ENCODE data around the gene TTN.

The TTN gene

DNA sequence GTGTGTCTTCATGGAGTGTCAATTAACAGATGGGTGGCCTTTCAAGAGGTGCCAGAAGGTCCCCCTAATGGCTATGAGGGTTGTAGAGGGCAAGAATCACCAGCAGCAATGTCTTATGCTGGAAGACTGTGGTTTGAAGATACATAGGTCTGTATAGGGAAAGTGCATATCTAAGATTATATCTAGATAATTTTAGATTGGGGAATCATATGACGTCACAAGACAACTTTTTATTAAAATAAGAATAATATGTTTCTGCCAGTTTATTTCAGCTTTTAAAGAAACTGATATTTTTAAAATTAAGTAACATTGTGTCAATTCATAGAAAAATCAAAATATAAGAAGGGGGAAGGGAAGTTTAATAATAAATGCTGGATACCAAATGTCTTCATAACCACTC, 162.3 kb downstream of the TTN start:
- ATAC-seq: no peak
- TF ChIP-seq OSR1 (CRISPR knock-in tag; IDR thresholded peaks at IDR 0.05): no peak
- no peak for TF ChIP-seq ARNTL (CRISPR knock-in tag; IDR thresholded peaks at IDR 0.05; ENCODE audit: borderline replicate concordance, low read depth)
- TF ChIP-seq, protein P1, sequence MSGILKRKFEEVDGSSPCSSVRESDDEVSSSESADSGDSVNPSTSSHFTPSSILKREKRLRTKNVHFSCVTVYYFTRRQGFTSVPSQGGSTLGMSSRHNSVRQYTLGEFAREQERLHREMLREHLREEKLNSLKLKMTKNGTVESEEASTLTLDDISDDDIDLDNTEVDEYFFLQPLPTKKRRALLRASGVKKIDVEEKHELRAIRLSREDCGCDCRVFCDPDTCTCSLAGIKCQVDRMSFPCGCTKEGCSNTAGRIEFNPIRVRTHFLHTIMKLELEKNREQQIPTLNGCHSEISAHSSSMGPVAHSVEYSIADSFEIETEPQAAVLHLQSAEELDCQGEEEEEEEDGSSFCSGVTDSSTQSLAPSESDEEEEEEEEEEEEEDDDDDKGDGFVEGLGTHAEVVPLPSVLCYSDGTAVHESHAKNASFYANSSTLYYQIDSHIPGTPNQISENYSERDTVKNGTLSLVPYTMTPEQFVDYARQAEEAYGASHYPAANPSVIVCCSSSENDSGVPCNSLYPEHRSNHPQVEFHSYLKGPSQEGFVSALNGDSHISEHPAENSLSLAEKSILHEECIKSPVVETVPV (CRISPR knock-in tag; IDR thresholded peaks at IDR 0.05): no peak
- no peak for TF ChIP-seq TCF4 (CRISPR knock-in tag; IDR thresholded peaks at IDR 0.05; ENCODE audit: borderline replicate concordance)
- TF ChIP-seq BACH2 (CRISPR knock-in tag; IDR thresholded peaks at IDR 0.05; ENCODE audit: borderline replicate concordance): no peak
- TF ChIP-seq ZNF70 (CRISPR knock-in tag; IDR thresholded peaks at IDR 0.05): no peak
- TF ChIP-seq ZFP3 (CRISPR knock-in tag; IDR thresholded peaks at IDR 0.05): no peak

DNA sequence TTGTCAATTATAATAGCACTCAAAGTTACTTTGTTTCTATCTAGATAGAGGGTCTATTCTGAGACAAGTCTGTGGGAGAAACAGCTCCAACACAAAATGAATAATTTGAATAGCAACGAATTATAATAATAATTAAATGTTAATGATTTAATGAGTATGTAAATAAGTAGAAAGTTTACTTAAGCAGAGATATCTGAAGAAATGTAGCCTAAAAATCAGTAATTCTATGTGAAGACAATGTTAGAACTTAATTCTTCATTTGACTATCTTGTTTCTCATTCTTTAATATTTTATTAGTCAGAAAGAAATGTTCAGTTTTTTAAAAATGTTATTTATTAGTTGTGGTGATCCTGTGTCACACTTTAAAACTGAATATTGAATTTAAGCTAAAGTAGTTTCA, 165.7 kb downstream of the TTN start:
- ATAC-seq: no peak
- no peak for TF ChIP-seq ISL1 (CRISPR knock-in tag; IDR thresholded peaks at IDR 0.05)

DNA sequence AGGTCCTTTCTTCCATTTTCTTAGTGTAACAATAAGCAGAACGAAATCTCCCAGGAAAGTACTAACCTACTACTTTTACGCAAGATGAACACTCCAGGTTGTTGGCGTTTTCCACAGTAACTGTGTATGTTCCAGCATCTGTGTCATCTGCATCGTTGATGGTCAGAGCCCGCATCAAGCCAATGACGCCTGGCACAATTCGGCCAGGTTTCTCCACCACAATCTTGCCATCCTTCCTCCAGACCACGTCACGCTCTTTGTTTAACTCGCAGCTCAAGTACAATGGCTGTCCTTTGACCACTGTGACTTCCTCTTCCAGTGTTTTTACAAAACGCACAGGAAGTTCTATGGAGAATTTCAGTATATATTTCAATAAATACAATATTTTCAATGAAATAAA, 171.3 kb downstream of the TTN start:
- no peak for ATAC-seq
- no peak for TF ChIP-seq BACH2 (CRISPR knock-in tag; IDR thresholded peaks at IDR 0.05; ENCODE audit: borderline replicate concordance)
- no peak for TF ChIP-seq OSR1 (CRISPR knock-in tag; IDR thresholded peaks at IDR 0.05)
- TF ChIP-seq ZFP3 (CRISPR knock-in tag; IDR thresholded peaks at IDR 0.05): no peak
- no peak for TF ChIP-seq ZC3H10 (CRISPR knock-in tag; IDR thresholded peaks at IDR 0.05)

DNA sequence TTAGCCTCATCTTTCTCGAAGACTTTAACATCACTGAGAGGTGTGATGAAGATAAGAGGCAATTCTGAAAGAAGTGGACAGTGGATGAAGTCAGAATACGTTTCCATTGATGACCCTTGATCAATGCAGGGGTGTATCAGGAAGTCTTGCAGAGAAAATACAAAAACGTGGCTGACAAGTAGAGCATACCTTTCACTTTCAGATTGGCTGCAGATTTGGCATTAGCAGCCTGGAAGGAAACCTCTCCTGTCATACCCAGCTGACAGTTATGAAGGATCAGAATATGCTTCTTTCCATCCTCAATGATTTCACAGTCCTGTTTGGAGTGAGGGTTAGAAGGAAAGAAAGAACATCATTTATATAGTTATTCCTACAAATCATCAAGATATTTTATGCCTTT, 174.5 kb downstream of the TTN start:
- no peak for TF ChIP-seq OSR1 (CRISPR knock-in tag; IDR thresholded peaks at IDR 0.05)
- TF ChIP-seq, protein P1 (CRISPR knock-in tag; IDR thresholded peaks at IDR 0.05): no peak
- no peak for TF ChIP-seq BACH2 (CRISPR knock-in tag; IDR thresholded peaks at IDR 0.05; ENCODE audit: borderline replicate concordance)
- no peak for TF ChIP-seq GLIS3 (CRISPR knock-in tag; IDR thresholded peaks at IDR 0.05)
- TF ChIP-seq ZNF565 (CRISPR knock-in tag; conservative IDR thresholded peaks at IDR 0.05; ENCODE audit: low read depth): no peak
- TF ChIP-seq ISL1 (CRISPR knock-in tag; IDR thresholded peaks at IDR 0.05): no peak
- no peak for TF ChIP-seq ESRRG (CRISPR knock-in tag; IDR thresholded peaks at IDR 0.05)
- TF ChIP-seq CSDC2 (CRISPR knock-in tag; IDR thresholded peaks at IDR 0.05): no peak
- TF ChIP-seq ZC3H10 (CRISPR knock-in tag; IDR thresholded peaks at IDR 0.05): no peak
- TF ChIP-seq, protein P2, sequence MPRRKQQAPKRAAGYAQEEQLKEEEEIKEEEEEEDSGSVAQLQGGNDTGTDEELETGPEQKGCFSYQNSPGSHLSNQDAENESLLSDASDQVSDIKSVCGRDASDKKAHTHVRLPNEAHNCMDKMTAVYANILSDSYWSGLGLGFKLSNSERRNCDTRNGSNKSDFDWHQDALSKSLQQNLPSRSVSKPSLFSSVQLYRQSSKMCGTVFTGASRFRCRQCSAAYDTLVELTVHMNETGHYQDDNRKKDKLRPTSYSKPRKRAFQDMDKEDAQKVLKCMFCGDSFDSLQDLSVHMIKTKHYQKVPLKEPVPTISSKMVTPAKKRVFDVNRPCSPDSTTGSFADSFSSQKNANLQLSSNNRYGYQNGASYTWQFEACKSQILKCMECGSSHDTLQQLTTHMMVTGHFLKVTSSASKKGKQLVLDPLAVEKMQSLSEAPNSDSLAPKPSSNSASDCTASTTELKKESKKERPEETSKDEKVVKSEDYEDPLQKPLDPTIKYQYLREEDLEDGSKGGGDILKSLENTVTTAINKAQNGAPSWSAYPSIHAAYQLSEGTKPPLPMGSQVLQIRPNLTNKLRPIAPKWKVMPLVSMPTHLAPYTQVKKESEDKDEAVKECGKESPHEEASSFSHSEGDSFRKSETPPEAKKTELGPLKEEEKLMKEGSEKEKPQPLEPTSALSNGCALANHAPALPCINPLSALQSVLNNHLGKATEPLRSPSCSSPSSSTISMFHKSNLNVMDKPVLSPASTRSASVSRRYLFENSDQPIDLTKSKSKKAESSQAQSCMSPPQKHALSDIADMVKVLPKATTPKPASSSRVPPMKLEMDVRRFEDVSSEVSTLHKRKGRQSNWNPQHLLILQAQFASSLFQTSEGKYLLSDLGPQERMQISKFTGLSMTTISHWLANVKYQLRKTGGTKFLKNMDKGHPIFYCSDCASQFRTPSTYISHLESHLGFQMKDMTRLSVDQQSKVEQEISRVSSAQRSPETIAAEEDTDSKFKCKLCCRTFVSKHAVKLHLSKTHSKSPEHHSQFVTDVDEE (CRISPR knock-in tag; IDR thresholded peaks at IDR 0.05): no peak
- TF ChIP-seq TCF4 (CRISPR knock-in tag; IDR thresholded peaks at IDR 0.05; ENCODE audit: borderline replicate concordance): no peak
- TF ChIP-seq TOX (CRISPR knock-in tag; IDR thresholded peaks at IDR 0.05; ENCODE audit: borderline replicate concordance): no peak
- no peak for TF ChIP-seq ARNTL (CRISPR knock-in tag; IDR thresholded peaks at IDR 0.05; ENCODE audit: borderline replicate concordance, low read depth)
- TF ChIP-seq, protein P3, sequence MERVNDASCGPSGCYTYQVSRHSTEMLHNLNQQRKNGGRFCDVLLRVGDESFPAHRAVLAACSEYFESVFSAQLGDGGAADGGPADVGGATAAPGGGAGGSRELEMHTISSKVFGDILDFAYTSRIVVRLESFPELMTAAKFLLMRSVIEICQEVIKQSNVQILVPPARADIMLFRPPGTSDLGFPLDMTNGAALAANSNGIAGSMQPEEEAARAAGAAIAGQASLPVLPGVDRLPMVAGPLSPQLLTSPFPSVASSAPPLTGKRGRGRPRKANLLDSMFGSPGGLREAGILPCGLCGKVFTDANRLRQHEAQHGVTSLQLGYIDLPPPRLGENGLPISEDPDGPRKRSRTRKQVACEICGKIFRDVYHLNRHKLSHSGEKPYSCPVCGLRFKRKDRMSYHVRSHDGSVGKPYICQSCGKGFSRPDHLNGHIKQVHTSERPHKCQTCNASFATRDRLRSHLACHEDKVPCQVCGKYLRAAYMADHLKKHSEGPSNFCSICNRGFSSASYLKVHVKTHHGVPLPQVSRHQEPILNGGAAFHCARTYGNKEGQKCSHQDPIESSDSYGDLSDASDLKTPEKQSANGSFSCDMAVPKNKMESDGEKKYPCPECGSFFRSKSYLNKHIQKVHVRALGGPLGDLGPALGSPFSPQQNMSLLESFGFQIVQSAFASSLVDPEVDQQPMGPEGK (CRISPR knock-in tag; IDR thresholded peaks at IDR 0.05; ENCODE audit: borderline replicate concordance): no peak
- no peak for TF ChIP-seq ZFP30 (CRISPR knock-in tag; IDR thresholded peaks at IDR 0.05)
- TF ChIP-seq PPARA (CRISPR knock-in tag; IDR thresholded peaks at IDR 0.05; ENCODE audit: borderline replicate concordance): no peak
- TF ChIP-seq ZFP3 (CRISPR knock-in tag; IDR thresholded peaks at IDR 0.05): no peak
- no peak for ATAC-seq

DNA sequence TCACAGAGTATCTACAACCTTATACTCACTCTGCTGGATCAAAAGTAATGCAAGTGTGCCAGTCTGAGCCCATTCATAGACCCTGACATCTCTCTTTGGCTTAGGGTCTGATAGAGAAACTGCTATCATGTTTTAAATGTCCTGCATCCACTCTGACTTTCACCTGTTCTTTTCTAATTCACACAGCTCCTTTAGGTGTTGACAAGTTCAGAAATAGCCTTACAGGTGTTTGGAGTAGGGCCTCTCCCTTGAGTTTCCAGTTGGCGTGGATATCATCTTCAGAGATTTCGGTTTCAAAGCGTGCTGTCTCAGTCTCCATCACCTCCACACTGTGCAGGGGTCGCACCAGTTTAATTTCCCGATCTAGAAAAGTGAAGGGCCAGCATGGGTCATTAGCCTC, 176.6 kb downstream of the TTN start:
- ATAC-seq: no peak
- TF ChIP-seq ZFP3 (CRISPR knock-in tag; IDR thresholded peaks at IDR 0.05): no peak
- no peak for TF ChIP-seq ISL1 (CRISPR knock-in tag; IDR thresholded peaks at IDR 0.05)
- TF ChIP-seq RARB (CRISPR knock-in tag; IDR thresholded peaks at IDR 0.05): no peak
- no peak for TF ChIP-seq ESRRG (CRISPR knock-in tag; IDR thresholded peaks at IDR 0.05)
- TF ChIP-seq GLIS3 (CRISPR knock-in tag; IDR thresholded peaks at IDR 0.05): no peak
- no peak for TF ChIP-seq ZNF70 (CRISPR knock-in tag; IDR thresholded peaks at IDR 0.05)
- no peak for TF ChIP-seq ZFP30 (CRISPR knock-in tag; IDR thresholded peaks at IDR 0.05)
- TF ChIP-seq BACH2 (CRISPR knock-in tag; IDR thresholded peaks at IDR 0.05; ENCODE audit: borderline replicate concordance): no peak
- TF ChIP-seq, protein P4, sequence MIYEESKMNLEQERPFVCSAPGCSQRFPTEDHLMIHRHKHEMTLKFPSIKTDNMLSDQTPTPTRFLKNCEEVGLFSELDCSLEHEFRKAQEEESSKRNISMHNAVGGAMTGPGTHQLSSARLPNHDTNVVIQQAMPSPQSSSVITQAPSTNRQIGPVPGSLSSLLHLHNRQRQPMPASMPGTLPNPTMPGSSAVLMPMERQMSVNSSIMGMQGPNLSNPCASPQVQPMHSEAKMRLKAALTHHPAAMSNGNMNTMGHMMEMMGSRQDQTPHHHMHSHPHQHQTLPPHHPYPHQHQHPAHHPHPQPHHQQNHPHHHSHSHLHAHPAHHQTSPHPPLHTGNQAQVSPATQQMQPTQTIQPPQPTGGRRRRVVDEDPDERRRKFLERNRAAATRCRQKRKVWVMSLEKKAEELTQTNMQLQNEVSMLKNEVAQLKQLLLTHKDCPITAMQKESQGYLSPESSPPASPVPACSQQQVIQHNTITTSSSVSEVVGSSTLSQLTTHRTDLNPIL (CRISPR knock-in tag; IDR thresholded peaks at IDR 0.05; ENCODE audit: low read depth): no peak
- no peak for TF ChIP-seq PPARA (CRISPR knock-in tag; IDR thresholded peaks at IDR 0.05; ENCODE audit: borderline replicate concordance)
- TF ChIP-seq OSR1 (CRISPR knock-in tag; IDR thresholded peaks at IDR 0.05): no peak
- TF ChIP-seq ZNF565 (CRISPR knock-in tag; conservative IDR thresholded peaks at IDR 0.05; ENCODE audit: low read depth): no peak
- no peak for TF ChIP-seq SNAI2 (CRISPR knock-in tag; IDR thresholded peaks at IDR 0.05)
- no peak for TF ChIP-seq ZNF8 (CRISPR knock-in tag; IDR thresholded peaks at IDR 0.05)
- TF ChIP-seq, protein P1 (CRISPR knock-in tag; IDR thresholded peaks at IDR 0.05): no peak

Measured in SK-N-SH treated with all-trans-retinoic acid at 6 μM for 48 hours (cell line).